HuH-7 (cell line): ENCODE data around the gene ARFIP2.
"Not testable (repeated sequence)": the region's sequence is repeated elsewhere in the genome, so short reads cannot be mapped to it uniquely, and the experiment has no call there.

Experiments used
- DNase-seq: peaks from one replicate; pipeline ENCODE4 v3.0.0; 2011; ENCODE audit warnings: low spot score

ARFIP2 gene, protein sequence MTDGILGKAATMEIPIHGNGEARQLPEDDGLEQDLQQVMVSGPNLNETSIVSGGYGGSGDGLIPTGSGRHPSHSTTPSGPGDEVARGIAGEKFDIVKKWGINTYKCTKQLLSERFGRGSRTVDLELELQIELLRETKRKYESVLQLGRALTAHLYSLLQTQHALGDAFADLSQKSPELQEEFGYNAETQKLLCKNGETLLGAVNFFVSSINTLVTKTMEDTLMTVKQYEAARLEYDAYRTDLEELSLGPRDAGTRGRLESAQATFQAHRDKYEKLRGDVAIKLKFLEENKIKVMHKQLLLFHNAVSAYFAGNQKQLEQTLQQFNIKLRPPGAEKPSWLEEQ

GRCh38 chr11:6481012-6481923 lies at the start of gene ARFIP2, which contains the start of gene TIMM10B:
Gene ARFIP2 (minus strand): TSS chr11:6481331. CDS start chr11:6480421, 910 bp downstream.
Gene TIMM10B (plus strand): TSS chr11:6481501. CDS start chr11:6481517, 16 bp downstream.
- DNase-seq, result peak; percentile 96

DNA sequence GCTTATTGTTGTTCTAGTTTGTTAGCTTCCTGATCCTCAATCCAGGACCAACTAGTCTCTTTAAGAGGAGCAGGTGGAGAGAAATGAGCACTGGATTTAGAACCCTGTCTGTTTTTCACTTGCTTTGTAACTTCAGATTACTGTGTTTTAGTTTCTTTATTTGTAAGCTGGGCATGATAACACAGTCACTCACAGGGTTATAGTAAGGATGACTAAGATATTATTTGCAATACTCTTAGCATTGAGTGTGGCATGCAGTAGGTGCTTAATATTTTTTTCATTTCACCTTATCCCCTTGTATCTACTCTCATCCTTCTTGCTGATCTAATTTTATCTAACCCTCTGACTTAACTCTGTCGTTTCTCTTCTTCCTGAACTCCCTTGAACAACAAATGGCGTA lies 49.7 kb upstream of the ARFIP2 start:
- no peak for DNase-seq

DNA sequence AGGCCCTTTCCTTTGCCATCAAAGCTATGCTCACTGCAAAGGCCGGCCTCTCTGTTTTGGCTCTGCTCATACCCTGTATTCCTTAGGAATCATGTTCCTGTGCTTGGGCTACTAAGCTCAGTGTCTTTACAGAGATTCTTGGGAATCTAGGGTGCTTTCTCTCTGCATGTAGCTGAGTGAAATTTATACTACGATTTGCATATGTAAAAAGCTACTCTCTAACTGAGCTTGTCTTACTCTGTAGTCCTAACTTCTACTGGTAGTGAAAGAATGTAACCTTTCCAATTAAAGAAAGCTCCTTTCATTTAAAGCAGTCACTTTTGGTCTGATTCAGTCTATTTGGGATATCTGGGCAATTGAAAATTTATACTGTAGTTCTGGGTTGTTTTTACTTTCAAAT lies 48.1 kb upstream of the ARFIP2 start:
- no peak for DNase-seq

DNA sequence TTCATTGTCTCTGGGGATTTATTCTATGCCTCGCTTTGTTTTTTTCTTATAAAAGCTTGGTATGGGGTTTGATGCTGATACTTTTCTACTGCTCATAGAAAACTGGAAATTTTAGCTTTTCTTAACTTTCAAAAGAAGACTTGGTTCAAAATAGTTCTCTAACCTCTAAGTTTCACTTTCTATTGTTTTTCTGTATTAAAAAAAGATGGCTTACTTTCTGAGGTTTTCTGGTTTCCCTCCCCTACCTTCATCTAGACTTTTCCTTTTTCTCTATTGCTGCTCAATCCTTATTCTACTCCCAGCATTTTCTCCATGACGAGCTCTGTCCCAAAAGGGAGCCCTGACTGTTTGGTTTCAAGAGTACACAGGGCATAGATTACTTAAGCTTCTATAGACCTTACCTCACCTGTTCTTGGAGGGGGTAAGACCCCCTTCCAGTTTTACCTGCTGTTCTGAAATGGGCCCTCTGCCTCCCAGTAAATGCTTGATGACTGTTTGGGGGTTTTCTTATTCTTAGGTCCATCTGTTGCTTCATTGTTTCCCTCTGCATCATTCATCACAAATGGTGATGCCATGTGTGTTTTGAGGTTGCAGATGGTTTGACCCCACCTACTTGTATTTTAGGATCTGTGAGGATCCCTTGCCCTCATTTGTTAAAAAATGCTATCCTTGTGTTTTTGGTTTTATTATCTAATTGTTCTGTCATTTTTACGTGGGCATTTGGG lies 45.4 kb upstream of the ARFIP2 start:
- no peak for DNase-seq

DNA sequence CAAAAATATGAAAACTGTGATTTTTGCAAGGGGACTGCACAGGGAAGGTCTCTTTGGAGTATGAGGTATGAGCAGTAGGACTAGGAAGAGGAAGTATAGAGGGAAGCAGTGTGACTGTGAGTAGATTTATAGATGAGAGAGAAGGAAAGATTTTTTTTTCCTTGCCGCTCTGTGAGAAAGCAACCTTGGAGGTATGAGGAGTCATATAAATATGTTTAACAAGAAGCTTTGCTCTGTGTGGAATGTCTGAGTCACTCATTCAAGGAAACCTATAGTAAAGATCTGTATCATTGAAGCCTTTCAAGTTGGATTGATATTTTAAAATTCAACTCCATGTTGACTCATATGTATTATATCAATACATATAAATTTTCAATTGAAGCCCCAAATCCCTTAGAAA lies 42.1 kb upstream of the ARFIP2 start:
- no peak for DNase-seq

GRCh38 chr11:6521946-6522345 lies 40.8 kb upstream of the ARFIP2 start:
- DNase-seq, result not testable (repeated sequence)

DNA sequence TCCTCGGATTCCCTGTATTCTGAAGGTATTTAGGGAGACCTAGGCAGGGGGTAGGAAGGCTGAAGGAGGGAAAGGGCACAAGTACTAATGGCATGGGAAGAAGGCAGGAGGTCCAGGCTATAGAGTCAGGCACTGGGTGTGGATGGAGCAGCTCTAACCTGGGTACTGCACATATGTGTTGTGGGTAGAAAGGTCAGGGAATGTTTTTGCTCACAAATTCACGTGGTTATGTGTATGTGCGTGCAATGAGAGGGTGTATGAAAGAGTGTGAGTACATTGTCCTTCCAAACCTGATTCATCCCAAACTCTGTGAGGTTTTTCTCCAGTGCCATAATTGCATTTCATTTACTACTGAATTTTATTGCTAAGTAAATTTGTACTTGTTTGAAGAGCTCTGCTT lies 39.1 kb upstream of the ARFIP2 start:
- no peak for DNase-seq

GRCh38 chr11:6516865-6517264 lies 35.7 kb upstream of the ARFIP2 start:
- no peak for DNase-seq

DNA sequence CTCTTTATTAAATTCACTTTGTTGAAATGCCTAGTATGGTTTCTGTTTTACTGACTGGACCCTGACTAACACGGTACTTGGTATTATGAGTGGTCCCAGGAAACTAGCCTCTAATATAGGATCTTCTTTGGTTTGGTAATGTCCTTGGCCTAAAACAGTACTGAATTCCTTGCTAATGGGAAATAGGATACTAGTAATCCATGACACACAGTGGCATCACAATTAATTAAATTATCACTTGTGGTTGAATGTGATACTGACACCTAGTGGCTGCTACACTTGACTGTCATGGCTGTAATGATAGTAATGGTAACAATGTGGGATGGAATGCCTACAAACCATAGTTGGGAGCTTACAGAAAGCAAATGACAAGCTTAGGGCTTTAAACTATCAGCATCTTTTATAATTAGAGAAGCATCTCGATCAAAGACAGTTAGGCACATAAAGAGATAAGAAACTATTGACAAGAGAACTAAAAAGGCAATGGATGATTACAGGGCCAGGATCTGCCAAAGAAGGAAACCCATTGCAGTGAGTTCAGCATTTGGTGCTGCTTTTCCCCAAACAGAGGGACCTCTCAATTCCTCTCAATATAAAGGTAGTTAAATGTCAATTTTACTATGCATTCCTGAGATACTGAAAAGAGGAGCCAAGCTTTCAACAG lies 24.6 kb upstream of the ARFIP2 start:
- peak; percentile 53 for DNase-seq

- no peak for DNase-seq
Observed at GRCh38 chr11:6504166-6504565, 23.0 kb upstream of the ARFIP2 start.

- DNase-seq, result no peak
Observed at GRCh38 chr11:6502382-6502781, 21.3 kb upstream of the ARFIP2 start.

DNA sequence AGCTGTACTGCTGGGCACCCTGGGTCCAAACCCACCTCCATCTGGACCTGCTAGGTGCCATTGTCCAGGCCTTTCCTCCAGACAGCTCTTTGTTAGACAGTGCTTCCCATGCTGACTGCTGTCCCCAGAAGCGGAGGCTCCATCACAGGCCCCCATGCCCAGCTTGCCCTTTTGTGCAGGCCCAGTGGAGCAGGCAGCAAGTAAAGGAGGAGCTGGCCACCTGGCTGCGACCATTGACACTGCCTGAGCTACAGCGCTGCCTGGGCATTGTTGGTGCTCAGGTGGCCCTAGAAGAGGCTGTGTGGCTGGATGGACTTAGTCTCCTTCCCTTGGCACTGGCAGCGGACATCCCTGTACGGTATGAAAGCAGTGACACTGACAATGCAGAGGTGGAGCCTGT lies 17.4 kb upstream of the ARFIP2 start:
- DNase-seq, result no peak

DNA sequence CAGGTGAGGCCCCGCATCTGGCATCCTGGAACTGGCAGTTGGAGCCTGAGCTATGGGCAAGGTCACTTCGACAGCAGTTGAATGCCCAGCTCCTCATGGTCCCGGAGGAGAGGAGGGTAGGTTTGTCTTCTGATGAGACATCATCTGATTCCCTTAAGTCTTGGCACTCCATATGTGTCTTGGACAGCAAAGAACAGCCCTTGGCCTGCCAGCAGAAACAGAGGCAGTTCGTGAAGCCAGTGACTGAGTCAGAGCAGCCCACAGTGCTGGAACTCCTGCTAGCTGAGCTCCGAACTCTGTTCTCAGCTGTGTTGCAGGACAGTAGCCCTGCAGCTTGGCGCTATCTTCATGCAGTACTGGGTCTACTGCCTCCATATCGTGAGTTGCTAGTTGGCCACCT lies 17.0 kb upstream of the ARFIP2 start:
- DNase-seq, result no peak

DNA sequence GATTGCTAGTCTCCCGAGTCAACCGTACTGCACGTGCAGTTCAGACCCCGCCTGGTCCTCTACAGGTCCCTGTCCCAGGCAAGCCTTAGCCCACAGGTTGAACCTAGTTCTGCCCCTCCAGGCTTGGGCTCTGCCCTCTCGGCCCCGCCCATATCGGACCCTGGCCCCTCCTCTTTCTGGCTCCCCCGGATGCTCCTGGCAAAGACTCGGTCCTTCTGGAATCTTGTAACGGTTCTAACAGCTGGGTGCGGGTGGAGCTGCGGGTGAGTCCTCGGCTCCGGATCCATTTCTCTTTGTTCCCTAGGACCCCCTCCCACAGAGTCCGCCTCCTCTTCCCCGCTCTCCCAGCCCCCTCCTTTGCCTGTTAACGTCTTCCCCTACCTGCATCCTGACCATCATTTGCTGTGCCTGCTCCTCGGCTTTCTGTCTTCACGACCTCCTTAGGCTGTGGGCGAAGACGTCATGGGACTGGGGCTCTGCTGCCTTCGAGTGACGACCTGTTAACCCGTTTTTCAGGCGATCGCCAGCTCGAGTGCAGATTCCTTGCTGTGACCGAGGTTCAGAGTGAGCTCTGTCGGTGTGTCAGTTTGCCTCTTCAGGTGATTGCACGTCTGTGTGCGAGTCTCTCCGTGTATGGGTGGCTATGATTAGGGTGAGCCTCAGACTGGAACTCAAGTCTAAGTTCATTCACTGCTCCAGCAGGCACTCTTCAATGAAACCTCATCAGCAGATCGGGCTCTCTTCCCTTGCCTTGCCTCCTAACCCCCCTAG lies 16.1 kb upstream of the ARFIP2 start, which contains the start of gene DNHD1:
DNHD1 (plus strand) TSS at position 212 of the 771 bp plus-strand sequence. CDS start 936 bp downstream, outside the sequence.
- DNase-seq, result no peak

DNA sequence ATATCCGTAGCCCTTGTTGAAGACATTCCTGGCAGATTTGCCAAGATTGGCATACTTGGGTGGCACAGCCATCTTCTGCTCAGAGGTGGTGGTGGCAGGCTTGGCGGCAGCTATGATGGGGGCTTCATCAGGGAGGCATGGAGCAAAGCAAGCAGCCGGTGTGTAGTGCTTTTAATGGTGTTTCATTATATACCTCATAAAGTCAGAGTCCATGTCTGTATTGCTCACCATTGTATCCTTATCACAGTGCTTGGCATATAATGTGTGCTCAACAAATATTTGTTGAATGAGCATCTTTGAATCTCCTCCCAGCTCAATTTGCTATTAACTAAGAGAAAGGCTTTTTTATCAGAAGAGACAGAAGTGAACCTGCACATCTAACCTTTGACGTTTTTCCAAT lies 8.2 kb upstream of the ARFIP2 start:
- DNase-seq, result peak; percentile 55

DNA sequence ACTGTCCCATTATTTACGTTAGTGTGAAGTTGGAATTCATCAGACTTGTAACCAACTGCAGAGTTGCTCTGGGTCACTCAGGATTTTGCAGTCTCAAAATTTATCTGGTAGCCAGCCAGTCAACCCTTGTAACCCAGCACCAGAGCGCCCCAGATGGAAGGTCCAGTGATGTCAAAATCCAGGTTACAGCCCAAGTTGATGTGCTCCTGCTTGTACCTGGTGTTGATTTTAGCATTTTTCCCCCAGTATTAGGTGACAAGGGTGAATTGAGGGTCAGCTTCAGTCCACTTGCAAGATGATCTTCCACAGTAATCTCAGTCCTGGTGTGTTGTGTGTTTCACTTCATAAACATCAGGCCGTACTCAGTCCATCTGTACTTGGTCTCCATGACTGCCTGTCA lies 7.7 kb upstream of the ARFIP2 start:
- DNase-seq, result no peak

DNA sequence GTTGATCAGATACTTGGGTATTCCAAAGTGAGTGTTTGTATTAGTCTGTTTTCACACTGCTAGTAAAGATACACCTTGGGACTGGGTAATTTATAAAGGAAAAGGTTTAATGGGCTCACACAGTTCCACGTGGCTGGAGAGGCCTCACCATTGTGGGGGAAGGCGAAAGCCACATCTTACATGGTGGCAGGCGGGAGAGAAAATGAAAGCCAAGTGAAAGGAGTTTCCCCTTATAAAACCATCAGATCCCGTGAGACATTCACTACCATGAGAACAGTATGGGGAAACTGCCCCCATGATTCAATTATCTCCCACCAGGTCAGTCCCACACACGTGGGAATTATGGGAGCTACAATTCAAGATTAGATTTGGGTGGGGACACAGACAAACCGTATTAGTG lies 7.2 kb upstream of the ARFIP2 start:
- DNase-seq, result no peak

- DNase-seq, result no peak
Observed at GRCh38 chr11:6486938-6487337, 5.8 kb upstream of the ARFIP2 start.

GRCh38 chr11:6486256-6486655 lies 5.1 kb upstream of the ARFIP2 start:
- no peak for DNase-seq

DNA sequence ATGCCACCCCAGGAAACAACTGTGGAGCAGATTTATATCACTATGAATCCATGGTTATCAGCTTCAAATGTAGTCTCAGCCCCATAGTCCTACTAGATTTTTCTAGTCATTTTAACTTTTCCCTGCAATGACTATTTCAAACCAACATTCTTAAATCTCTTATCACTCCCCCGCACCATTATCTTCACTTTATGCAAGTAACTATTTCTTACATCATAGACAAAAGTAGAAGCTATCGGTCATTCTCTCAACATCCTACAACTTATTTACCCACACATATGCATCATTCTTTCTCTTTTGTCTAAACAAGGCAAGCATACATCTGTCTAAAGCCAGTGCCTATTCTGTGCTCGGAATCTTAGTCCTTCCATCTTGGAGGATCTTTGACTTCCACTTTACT lies 4.5 kb upstream of the ARFIP2 start:
- no peak for DNase-seq

- DNase-seq, result no peak
Observed at GRCh38 chr11:6483015-6483414, 1.9 kb upstream of the ARFIP2 start.
